NCI-H2227 (cell line): ENCODE data around the gene M6PR.

Source experiments
- DNase-seq: peaks from one replicate; lab custom pipeline; 2025; ENCODE audit not compliant: unreplicated experiment; lab: John Stamatoyannopoulos, UW

M6PR gene

GRCh38 chr12:8949342-8950220 is at the start of gene M6PR:
Gene M6PR (minus strand): TSS chr12:8949645. CDS start chr12:8946404, 3,241 bp downstream.
- DNase-seq = peak; percentile 95

GRCh38 chr12:8996682-8997405 is 47.4 kb upstream of the M6PR start:
- DNase-seq = no peak

DNA sequence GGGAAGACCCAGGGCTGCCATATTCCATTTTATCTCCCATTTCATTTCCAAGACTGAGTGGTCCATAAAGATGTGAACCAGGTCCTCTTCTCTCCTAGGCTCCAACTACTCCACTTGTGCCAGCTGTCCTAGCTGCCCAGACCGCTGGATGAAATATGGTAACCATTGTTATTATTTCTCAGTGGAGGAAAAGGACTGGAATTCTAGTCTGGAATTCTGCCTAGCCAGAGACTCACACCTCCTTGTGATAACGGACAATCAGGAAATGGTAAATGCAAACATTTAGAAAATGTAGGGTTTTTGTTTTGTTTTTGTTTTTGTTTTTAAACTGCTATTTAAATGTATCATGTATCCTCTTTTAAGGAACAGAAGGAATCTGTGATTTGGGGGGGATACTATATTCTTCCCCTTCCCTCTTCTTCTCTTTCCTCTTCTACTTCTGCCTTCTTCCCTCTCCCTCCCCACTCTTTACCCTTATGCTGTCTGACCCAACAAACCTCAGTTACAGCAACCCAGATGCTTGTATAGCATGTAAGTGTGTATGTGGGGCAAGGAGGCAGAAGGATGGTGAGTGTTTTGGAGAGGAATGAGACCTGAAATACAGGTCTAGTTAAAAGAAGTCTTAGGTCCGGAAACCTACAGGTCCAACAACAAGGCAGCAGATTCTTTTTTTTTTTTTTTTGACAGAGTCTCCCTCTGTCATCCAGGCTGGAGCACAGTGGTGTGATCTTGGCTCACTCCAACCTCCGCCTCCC is 45.8 kb upstream of the M6PR start:
- no peak for DNase-seq

GRCh38 chr12:8993827-8994226 is 44.4 kb upstream of the M6PR start:
- no peak for DNase-seq

GRCh38 chr12:8991371-8992345 is 42.2 kb upstream of the M6PR start:
- DNase-seq = no peak

GRCh38 chr12:8989413-8989812 is 40.0 kb upstream of the M6PR start, which contains the start of gene KLRG1:
Gene KLRG1 (plus strand): TSS chr12:8989546. CDS start chr12:8989636, 90 bp downstream.
- no peak for DNase-seq

DNA sequence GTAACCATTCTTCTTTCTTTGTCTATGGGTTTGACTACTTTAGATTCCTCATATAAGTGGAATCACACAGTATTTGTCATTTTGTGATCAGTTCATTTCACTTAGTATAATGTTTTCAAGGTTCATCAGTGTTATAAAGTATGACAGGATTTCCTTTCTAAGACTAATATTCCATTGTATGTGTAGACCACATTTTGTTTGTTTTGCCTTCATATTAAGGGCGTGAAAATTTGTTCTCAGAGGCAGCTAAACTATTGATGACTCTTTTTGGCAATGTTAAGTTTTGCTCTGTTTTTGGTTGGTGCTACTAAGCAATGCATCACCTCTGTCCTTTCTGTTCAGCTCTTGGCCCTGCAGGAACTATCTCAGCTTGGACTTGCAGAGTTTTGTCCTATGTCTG is 38.2 kb upstream of the M6PR start:
- no peak for DNase-seq

DNA sequence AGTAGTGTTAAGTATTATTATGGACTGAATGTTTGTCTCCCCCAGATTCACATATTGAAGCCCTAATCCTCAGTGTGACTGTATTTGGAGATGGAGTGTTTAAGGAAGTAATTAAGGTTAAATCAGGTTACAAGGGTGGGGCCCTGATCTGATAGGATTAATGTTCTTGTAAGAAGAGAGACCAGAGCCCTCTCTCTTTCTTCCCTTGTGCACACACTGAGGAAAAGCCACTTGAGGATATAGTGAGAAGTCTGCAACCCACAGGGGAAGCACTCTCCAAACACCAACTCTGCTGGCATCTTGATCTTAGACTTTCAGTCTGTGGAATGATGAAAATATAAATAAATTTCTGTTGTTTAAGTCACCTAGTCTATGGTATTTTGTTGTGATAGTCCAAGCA is 37.7 kb upstream of the M6PR start:
- no peak for DNase-seq

- no peak for DNase-seq
These were observed 35.8 kb upstream of the M6PR start for GRCh38 chr12:8985213-8985754.

DNA sequence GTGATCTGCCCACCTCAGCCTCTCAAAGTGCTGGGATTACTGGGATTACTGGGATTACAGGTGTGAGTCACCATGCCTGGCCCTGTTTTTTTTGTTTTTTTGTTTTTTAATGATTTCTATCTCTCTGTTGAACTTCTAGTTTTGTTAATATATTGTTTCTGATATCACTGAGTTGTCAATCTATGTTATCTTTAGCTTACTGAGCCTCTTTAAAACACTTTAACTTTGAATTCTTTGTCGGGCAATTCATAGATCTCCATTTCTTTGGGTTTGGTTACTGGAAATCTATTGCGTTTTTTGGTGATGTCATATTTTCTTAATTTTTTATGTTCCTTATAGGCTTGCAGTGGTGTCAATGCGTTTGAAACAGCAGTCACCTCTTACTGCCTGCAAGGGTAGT is 30.7 kb upstream of the M6PR start:
- no peak for DNase-seq

GRCh38 chr12:8970432-8970831 is 21.0 kb upstream of the M6PR start:
- no peak for DNase-seq

DNA sequence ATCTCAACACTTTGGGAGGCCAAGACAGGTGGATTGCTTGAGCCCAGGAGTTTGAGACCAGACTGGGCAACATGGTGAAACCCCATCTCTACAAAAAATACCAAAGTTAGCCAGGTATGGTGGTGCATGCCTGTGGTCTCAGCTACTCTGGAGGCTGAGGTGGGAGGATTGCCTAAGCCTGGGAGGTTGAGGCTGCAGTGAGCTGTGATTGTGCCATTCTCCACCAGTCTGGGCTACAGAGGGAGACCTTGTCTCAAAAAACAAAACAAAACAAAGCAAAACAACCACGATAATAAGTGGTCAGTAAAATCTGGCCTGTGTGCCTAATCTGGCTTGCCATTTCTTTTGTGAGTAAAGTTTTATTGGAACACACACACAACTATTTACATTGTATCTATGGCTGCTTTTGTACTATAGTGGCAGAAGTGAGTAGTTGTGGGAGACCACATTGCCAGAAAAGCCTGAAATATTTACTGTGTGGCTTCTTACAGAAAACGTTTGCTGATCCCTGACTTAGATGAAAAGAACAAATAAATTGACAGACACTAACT is 20.5 kb upstream of the M6PR start:
- no peak for DNase-seq

DNA sequence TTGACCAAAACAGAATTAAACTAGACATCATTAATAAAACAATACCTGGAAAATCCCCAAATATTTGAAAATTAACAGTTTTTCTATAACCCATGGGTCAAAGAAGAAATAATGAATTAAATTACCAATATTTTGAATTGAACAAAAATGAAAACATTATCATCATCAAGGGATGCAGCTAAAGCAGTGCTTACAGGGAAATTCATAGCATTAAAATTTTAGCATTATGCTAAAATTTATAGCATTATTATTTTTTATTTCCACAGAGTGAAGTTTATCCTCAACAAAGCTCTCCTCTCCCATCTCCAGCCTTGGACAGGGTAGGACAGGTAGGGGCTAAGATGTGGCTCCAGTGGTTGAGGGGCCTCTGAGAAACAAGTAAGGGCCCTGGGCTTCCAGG is 19.3 kb upstream of the M6PR start:
- no peak for DNase-seq

DNA sequence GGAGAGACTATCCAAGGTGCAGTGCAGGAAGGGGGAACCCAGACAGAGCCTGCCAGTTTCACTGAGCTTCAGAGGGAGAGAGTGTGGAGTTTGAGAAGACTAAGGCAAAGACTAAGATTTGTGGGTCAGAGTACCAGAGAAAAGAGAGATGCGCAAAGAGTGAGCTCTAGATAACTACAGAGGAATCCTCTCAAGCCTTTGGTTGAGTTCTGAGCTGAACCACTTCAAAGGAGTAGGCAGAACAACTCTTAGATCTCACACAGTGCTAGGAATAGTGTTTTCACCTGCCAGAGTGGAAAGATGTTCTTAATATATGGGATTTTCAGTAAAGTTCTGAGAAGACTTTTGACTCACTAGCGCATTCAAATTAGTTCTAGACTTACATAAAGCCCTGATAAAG is 10.7 kb upstream of the M6PR start:
- no peak for DNase-seq

DNA sequence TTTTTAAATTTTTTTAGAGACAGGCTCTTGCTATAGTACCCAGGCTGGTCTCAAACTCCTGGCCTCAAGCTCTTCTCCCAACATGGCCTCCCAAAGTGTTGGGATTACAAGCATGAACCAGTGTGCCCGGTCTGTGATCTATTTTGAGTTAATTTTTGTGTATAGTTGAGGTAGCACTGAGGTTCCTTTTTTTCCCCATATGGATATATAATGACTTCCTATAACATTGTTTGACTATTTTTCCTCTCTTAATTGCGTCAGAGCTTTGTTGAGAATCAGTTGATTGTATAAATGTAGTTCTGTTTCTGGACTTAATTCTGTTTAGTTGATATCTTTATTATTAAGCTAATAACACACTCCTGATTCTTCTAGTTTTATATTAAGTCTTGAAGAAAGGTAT is 8.6 kb upstream of the M6PR start:
- no peak for DNase-seq

- DNase-seq = no peak
These were observed 8.1 kb upstream of the M6PR start for GRCh38 chr12:8957561-8957960.

DNA sequence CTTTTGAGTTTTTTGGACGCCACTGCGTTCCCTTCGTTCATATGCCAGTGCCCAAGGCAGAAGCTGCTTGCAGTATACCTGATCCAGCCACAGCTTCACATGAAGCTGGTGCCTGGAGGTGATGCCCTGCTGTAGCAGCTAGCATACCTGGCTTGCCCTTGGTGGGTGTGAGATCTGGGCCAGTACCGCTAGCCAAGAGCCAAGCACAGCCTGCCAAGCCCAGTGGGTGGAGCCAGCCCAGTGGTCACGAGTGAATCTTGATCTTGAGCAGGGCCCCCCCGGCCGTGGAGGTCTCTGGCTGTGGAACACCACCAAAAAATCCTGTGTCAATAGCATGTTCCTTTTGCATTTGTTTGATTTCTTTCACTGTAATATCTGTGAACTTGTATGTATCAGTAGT is 7.3 kb upstream of the M6PR start:
- no peak for DNase-seq

GRCh38 chr12:8956073-8956472 is 6.6 kb upstream of the M6PR start:
- DNase-seq = no peak

GRCh38 chr12:8953773-8954402 is 4.4 kb upstream of the M6PR start:
- DNase-seq = no peak
